Measurements from ENCODE around the gene KIZ. TPM values are rescaled to one million over a fixed set of nuclear protein-coding genes. Genes with fewer than 3 reads are reported as not detected.
A peak's percentile ranks its signal among the peaks of the same experiment; 100 is the strongest.

KIZ gene, protein sequence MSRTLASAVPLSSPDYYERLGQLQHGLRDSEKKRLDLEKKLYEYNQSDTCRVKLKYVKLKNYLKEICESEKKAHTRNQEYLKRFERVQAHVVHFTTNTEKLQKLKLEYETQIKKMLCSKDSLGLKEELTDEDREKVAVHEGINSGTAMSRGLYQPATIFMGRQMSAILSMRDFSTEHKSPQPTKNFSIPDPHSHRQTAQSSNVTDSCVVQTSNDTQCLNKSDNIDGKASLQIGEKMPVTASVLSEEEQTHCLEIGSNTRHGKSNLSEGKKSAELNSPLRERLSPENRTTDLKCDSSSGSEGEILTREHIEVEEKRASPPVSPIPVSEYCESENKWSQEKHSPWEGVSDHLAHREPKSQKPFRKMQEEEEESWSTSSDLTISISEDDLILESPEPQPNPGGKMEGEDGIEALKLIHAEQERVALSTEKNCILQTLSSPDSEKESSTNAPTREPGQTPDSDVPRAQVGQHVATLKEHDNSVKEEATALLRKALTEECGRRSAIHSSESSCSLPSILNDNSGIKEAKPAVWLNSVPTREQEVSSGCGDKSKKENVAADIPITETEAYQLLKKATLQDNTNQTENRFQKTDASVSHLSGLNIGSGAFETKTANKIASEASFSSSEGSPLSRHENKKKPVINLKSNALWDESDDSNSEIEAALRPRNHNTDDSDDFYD
- 12.4 and 22.6 TPM in 2 replicates for total RNA-seq (2014; rRNA removed; shearing (Covaris generic))

DNA sequence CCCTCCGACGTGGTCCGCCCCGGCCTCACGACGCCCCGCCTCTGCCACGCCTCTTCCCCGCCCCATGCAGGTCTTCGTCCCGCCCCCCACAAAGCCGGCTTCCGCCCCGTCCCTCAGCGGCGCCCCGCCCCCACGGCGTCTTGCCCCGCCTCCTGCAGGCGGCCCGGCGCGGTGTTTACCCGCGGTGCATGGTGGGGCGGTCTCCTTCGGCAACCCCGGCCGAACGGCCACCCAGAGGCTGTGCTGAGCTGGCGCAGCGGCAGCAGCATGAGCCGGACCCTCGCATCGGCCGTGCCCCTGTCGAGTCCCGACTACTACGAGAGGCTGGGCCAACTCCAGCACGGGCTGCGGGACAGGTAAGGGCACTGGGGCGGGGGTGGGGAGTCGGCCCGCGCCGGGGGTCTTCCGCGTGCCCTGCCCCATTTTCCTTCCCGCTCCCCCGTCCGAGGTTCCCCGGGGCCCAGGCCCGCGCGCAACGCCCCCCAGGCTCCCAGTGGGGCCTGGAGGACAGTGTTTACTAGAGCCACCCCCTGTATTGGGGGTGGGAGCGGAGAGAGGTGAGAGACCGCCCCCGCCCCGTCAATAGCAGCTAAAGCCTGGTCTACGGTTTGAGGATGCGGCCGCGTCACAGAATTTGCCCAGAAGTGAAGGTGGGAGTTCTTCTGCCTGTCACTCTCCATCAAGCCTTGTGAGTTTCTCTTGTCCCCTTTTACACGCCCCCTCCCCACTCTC lies at the start of gene KIZ:
Gene KIZ (plus strand): TSS at position 234 of the 732 bp plus-strand sequence. CDS start 34 bp downstream, at position 268.
- in situ Hi-C loops (cut with HindIII; ENCODE audit: low sequenced_read_pairs): no loop called here
- DNase-seq (ENCODE audit: low spot score): peak; percentile 96

DNA sequence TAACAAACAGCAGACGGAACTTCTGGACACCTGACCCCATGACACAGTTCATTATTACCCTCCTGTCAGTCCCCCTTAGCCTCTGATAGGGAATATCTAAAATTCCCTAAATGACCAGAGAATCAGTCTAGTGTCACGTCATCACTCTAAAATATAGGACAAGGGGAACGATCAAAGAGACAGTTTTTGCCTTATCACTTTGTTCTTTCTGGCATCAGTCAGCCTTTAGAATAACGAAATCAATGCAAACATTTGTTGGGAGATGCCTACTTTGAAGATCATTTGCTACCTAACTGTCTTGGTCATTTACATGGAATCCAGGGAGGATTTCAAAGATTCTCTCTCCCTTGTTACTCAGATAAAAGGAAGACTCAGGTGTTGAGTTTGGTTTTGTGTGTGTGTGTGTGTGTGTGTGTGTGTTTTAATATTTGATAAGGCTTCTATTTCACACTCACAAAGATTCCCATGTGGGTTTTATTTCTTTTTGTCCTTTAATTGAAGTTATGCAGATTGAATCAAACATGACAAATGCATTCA lies 48.0 kb upstream of the KIZ start:
- in situ Hi-C loops (cut with HindIII; ENCODE audit: low sequenced_read_pairs): no loop called here
- DNase-seq (ENCODE audit: low spot score): no peak

DNA sequence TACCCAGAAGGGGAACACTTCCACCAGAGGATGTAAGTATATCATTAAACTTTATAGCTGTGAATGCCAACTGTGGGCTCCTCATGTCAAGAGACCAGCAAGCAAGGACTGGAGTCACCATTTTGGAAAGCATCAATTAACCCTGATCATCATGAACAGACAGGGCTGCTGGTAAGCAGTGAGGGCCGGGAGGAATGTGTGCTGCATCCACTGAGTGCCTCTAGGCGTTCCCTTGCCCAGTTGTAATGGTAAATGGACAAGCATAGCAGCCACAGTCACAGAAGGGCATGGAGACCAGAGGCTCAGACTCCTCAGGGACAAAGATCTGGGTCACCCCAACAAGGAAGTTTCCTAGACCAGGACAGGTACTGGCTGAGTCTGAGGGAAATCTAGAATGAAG lies 43.3 kb upstream of the KIZ start:
- DNase-seq (ENCODE audit: low spot score): no peak
- in situ Hi-C loops (cut with HindIII; ENCODE audit: low sequenced_read_pairs): no loop called here

DNA sequence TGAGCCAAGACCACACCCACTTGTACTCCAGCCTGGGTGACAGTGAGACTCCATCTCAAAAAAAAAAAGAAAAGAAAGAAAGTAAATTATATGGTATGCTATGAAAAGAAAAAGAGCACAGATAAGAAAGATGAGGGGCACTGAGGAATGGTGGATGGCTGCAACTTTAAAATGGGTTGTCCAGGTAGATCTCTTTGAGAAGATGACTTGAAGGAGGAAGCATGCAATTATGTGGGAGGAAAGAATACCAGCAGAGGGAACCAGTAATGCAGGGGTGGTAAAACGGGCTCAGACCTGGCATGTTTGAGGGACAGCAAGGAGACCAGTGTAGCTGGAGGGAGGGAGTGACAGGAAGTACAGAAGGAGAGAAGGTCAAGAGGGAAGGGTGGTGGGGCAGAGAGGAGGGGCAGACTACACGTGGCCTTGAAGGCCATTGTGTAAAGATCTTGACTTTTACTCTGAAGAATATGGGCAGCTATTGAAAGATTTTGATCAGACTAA lies 42.0 kb upstream of the KIZ start:
- no peak for DNase-seq (ENCODE audit: low spot score)
- in situ Hi-C loops (cut with HindIII; ENCODE audit: low sequenced_read_pairs): no loop called here

DNA sequence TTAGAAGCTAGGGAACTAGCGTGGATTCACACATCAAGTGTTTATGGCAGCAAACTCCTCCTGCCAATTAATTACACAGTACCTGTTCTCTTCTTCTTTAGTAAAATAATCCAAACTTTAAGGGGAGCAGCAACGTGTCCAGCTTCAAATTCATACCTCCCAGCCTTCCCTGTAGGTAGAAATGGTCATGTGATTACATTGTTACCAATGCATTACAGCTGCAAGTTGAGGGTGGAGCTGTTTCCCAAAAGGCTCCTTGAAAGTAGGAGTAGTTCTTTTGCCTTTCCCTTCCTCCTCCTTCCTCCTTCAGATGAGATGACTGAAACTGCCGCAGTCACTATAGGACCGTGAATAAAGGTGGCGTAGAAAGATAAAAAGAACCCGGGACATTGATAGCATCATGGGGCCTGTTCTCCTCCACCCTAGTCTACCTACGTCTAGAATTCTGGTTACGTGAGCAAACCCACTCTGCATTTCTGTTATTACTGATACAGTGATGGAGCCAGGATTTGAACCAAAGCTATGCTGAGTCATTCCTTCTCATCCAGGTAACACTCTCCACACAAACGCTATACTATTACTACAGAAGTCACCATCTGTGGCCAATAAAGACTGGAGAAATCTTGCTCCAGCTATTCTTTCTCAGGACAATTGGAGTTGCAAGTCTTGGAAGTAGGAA lies 37.9 kb upstream of the KIZ start:
- no peak for DNase-seq (ENCODE audit: low spot score)
- in situ Hi-C loops (cut with HindIII; ENCODE audit: low sequenced_read_pairs): no loop called here

DNA sequence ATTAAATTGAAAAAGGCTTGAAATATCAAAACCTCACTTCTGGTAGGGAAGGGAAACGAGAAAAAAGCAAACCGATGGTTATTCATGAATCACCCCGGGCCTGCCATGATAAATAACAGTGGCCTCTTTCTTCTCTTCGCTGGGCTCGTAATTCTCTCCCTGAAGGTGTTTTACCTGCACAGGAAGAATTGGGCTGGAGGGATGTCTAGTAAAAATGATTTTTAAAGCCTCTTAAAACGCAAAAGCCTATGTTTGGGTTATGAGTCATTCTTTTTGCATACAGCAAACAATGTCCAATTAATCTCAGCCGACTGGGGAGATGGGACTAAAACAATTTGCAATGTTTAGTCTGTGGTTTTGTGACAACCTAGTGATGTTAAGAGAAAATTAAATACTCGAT lies 36.5 kb upstream of the KIZ start:
- no peak for DNase-seq (ENCODE audit: low spot score)
- in situ Hi-C loops (cut with HindIII; ENCODE audit: low sequenced_read_pairs): no loop called here

DNA sequence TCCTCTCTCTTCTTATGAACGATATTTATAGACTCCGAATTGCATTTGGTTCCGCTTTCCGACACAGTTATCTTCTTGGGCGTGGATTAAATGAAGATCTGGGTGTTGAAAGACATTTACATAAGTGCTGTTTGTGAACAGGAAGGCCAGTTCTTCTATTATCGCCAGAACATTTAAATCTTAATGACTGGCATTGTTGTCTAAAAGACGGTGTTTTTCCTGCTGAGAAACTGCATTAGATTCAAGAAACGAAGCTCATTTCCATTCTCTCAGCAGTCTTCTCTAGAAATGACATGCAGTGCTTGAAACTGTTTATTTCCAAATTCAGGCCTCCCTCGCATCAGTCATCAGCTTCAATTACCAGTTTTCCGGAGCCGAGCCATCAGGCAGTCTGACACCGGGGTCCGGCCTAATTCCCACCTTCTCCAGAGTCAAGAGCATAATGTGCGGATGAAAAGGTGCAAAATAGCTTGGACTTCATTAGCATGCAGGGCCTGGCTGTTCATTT lies 35.7 kb upstream of the KIZ start:
- in situ Hi-C loops (cut with HindIII; ENCODE audit: low sequenced_read_pairs): no loop called here
- no peak for DNase-seq (ENCODE audit: low spot score)

DNA sequence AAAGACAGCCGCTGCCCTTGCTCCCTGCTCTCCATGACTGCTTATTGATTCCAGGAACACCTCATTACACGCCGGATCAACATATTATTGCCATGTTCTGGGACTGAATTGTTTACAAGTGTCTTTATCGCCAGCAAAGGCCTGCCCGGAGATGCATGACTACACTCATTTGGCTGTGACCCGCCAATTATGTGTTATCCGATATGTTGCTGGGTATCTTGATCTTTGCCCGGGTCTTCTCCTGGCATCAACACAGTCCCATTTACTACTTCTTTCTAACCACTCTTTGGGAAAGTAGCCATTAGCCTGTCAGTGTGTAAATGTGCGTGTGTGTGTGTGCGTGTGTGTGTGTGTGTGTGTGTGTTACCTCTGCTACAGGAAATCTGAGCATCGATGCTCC lies 35.2 kb upstream of the KIZ start:
- DNase-seq (ENCODE audit: low spot score): no peak

DNA sequence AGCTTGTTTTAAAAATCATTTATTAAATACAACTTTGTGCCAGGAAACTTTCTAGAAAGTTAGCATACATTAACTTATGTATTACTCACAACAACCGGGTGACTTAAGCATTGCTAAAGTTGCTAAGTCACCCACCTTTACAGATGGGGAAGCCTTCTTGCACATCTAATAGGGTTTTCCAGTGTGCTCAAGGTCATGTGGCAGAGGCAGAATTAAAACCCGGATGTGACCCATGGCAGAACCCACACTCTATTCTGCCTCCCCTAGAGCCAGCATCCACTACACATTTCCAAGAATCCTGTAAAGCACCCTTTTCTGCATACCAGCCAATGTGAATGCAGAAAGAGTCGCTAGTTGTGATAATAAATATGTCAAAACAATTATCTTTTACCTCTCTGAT lies 33.1 kb upstream of the KIZ start:
- in situ Hi-C loops (cut with HindIII; ENCODE audit: low sequenced_read_pairs): no loop called here

More for the DNA sequence above, 35.2 kb upstream of the KIZ start:
- in situ Hi-C loops (cut with HindIII; ENCODE audit: low sequenced_read_pairs): no loop called here

DNA sequence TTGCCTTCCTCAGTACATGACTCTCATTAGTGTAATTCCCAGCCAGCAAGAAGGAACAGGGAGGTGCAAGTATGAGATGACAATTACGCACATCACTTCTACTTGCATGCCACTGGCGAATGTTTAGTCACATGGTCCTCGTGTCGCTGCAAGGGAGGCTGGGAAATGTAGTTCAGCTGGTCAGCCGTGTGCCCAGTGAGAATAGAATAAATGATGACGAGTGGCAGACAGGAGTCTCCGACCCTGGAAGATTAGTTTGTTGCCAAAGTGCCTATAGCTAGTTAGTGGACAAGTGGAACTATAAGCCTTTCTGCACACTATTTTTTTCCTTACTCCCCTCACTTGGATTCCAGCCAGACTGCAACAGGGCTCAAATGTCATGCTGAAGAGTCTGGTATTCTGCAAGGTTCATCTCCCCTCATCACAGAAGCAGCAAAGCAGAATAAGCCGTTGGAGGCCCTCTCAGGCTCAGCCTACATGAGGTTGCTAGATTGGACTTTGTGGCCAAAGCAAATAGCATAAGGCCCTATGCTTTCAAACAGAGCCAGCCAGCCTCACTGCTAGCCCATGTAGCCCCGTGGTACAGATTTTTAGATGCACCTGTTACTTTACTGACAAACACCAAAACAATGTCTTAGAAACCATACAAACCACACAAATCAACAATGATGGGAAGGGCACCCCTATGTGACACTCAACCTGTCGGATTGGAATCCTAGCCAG lies 29.4 kb upstream of the KIZ start:
- in situ Hi-C loops (cut with HindIII; ENCODE audit: low sequenced_read_pairs): no loop called here

More for the DNA sequence above, 33.1 kb upstream of the KIZ start:
- DNase-seq (ENCODE audit: low spot score): no peak

DNA sequence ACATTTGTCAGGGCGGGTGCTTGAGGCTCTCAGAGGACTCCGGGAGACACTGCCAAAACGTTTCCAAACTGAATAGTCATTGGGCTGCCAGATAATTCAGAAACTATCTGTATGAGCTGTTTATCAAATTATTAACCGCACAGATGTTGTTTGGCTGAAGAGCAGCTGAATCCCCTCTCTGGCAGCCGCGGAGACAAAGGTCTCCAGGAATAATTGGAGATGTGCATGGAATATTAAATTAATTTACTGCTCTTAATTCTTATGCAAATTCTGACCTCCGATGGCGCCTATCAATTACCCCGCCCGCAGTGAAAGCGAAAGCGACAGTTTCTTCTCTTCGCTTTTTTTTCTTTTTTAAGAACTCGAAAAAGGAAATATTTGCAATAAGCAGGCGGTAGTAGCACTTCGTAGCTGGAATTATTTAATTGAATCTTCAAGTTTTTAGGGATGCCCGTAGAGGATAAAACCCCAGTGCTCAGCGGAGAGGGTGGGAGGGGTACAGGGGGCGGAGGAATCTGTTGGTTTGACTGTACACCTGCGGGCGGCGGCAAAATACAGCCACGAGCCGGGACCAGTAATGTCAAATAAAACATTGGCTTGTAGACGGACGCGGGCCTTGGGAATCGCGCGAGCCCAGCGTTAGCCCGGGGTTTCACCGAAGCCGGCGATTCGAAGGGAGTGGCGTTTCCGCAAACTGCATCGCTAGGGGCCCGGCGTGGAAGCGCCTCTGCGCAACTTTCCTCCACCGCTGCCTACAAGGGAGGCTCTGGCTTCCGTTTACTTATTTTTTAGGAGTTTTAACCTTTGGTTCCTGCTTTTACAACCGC lies 25.9 kb upstream of the KIZ start:
- DNase-seq (ENCODE audit: low spot score): no peak
- in situ Hi-C loops (cut with HindIII; ENCODE audit: low sequenced_read_pairs): no loop called here

More for the DNA sequence above, 29.4 kb upstream of the KIZ start:
- DNase-seq (ENCODE audit: low spot score): no peak

DNA sequence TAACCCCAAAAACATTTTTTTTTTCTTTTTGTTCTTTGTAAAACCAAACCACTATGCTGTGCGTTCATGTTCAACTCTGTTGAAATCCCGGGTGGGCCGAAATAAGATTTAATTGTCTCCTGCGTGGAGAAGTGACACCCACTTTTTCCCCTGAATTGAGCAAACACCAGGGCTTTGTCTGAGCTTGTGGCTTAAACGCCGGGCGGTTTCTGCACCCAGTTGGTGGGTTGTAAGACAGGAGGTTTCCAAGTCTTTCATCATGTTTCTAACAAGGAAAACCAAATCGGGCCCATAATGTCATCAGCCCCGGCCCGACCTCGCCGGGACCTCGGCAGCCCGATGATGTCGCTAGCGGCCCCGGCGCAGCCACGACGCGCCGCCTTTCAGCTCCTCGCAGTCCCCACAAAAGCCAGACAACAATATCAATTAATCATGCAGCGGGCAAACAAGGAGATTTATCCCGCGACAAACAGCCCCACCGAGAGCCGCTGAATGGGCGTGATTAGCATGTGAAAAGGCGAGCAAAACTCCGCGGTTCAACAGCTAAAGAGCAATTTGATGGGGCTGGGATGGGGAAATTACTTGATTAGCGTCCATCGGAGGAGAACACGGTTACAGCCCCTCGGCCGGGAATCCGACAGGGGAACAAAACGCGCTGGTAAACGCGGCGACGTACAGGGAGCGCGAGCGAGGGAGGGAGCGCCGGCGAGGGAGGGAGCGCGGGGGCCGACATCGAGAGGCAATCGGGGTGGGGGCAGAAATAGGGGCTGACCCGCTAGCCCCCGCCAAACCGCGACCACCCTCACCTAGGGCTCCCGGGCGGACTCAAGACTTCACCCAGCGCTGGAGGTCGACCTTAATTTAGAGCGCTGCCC lies 25.1 kb upstream of the KIZ start:
- no peak for DNase-seq (ENCODE audit: low spot score)
- in situ Hi-C loops (cut with HindIII; ENCODE audit: low sequenced_read_pairs): no loop called here

DNA sequence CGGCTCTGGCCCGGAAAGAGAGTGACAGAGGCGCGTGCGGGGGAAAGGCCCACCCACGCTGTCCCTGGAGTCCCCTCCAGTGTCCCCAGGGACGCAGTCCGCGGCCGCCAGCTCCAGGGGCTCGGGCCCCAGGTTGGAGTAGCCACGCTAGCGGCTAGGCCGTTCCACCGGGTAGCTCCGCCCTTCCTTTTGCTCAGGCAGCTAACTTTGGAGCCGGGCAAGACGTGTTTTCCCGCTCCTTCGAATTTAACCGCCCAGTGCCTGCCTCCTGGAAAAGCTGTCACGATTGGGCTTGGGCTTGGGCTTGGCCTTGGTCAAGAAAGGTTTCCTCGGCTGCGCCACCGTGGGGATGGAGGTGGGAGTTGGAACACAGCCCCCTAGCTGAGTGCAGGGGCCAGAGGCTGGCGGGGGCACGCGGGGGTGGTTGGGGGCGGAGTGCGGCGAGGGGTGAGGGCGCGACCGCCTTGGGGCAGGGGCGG lies 24.4 kb upstream of the KIZ start:
- no peak for DNase-seq (ENCODE audit: low spot score)
- in situ Hi-C loops (cut with HindIII; ENCODE audit: low sequenced_read_pairs): no loop called here

DNA sequence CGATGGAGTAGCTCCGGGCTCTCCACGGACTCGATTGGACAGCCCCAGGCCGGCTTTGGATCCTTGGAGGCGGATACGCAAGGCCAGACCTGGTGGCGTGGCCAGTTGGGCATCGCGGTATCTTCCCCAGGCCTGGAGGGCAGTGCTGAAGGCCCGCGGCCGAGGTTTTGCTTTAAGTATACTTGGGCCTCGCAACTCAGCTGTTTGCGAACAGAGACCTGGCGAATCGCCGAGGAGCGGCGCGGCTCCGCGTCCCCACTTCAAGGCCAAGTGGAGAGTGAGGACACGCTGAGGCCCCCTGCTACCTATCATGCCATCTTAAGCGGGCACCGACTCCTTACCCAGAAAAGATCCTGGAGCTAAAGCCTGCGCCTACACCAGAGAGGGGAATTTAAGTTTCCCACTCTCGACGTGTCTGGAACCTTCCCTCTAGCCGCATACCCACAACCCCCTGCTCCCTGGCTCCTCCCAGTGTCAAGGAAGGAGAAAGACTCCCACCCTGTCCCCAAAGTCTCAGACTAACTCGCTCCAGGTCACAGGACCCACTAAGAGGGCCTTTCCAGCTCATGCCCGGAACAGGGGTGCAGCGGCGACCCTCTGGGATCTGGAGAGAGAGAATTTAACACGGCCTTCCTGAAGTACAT lies 23.8 kb upstream of the KIZ start:
- DNase-seq (ENCODE audit: low spot score): no peak
- in situ Hi-C loops (cut with HindIII; ENCODE audit: low sequenced_read_pairs): no loop called here

DNA sequence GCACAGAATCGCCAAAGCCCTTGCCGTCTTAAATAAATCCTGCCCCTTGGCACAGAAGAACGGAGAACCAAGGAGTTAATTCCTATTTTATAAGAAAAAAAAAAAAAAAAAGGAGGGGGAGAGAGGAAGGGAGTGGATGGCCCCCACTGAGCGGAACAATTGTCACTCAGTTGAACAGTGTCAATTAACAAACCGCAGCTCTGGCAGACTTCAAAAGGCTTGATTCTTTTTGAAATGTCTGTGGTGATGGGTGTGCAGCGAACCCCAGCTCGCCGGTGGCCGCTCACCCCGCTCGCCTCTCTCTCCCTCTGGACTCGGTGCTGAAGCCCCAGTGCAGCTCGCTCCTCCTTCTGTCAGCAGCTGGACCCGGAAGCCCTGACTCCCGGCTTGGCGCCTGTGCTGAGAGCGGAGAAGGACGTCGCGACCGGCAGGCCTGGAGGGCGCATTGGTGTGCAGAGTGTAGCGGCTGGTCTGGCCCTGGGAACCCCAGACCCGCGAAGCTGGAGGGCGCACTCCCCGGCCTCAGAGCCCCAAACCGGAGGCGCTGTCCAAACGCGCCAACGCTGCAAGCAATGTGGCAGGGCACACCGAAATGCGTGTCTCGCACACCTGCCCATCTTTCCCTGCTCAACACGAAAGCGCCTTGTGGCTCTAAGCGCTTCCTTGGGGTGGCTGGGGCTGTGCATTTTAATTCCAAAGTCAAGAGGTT lies 23.1 kb upstream of the KIZ start:
- no peak for DNase-seq (ENCODE audit: low spot score)
- in situ Hi-C loops (cut with HindIII; ENCODE audit: low sequenced_read_pairs): no loop called here

Measured in G401 (cell line).